ENCODE data around the gene FLNB. TPM values are rescaled to one million over a fixed set of nuclear protein-coding genes. Genes with fewer than 3 reads are reported as not detected.
A peak's percentile ranks its signal among the peaks of the same experiment; 100 is the strongest.

FLNB gene
- total RNA-seq, 1 donor from 2014 or later = 40.4 TPM

GRCh38 chr3:57961177-57961827 is 46.9 kb upstream of the FLNB start:
- Mint-ChIP-seq H3K4me1 (peaks cover 4% of the 10 kb centered on the region), H3K9me3 (no peaks in the 10 kb centered on the region), H3K27me3 (ENCODE audit: low read depth) (no peaks in the 10 kb centered on the region), H3K36me3 (ENCODE audit: low read depth) (no peaks in the 10 kb centered on the region), H3K27ac (ENCODE audit: unreplicated experiment) (no peak overlapping the region), H3K4me3 (no peak overlapping the region)
- no peak for DNase-seq (ENCODE audit: low read depth, low spot score)
- no peak for TF ChIP-seq CTCF (conservative IDR thresholded peaks at IDR 0.05)

GRCh38 chr3:57961828-57962447 is 46.3 kb upstream of the FLNB start:
- Mint-ChIP-seq H3K9me3 (no peaks in the 10 kb centered on the region), H3K36me3 (ENCODE audit: low read depth) (no peaks in the 10 kb centered on the region), H3K27me3 (ENCODE audit: low read depth) (no peaks in the 10 kb centered on the region), H3K27ac (ENCODE audit: unreplicated experiment) (no peak overlapping the region), H3K4me3 (no peak overlapping the region), H3K4me1 (peaks cover 4% of the 10 kb centered on the region)
- no peak for DNase-seq (ENCODE audit: low read depth, low spot score)
- TF ChIP-seq CTCF (conservative IDR thresholded peaks at IDR 0.05) = peak; percentile 39

- H3K4me3 Mint-ChIP-seq = no peak overlapping the region
- H3K36me3 Mint-ChIP-seq (ENCODE audit: low read depth) = no peaks in the 10 kb centered on the region
- TF ChIP-seq CTCF (conservative IDR thresholded peaks at IDR 0.05) = no peak
- no peak for DNase-seq (ENCODE audit: low read depth, low spot score)
- H3K4me1 Mint-ChIP-seq = peaks cover 4% of the 10 kb centered on the region
- no peaks in the 10 kb centered on the region for H3K9me3 Mint-ChIP-seq
- no peaks in the 10 kb centered on the region for H3K27me3 Mint-ChIP-seq (ENCODE audit: low read depth)
- H3K27ac Mint-ChIP-seq (ENCODE audit: unreplicated experiment) = no peak overlapping the region
Observed at GRCh38 chr3:57962448-57962834, 45.8 kb upstream of the FLNB start.

GRCh38 chr3:57963811-57964346 is 44.3 kb upstream of the FLNB start:
- Mint-ChIP-seq H3K4me3 (no peak overlapping the region), H3K27ac (ENCODE audit: unreplicated experiment) (no peak overlapping the region), H3K27me3 (ENCODE audit: low read depth) (no peaks in the 10 kb centered on the region), H3K4me1 (peaks cover 4% of the 10 kb centered on the region), H3K9me3 (no peaks in the 10 kb centered on the region), H3K36me3 (ENCODE audit: low read depth) (no peaks in the 10 kb centered on the region)
- no peak for TF ChIP-seq CTCF (conservative IDR thresholded peaks at IDR 0.05)
- no peak for DNase-seq (ENCODE audit: low read depth, low spot score)

- Mint-ChIP-seq H3K36me3 (ENCODE audit: low read depth) (no peaks in the 10 kb centered on the region), H3K9me3 (no peaks in the 10 kb centered on the region), H3K4me3 (no peak overlapping the region), H3K4me1 (peaks cover 11% of the 10 kb centered on the region), H3K27me3 (ENCODE audit: low read depth) (no peaks in the 10 kb centered on the region), H3K27ac (ENCODE audit: unreplicated experiment) (no peak overlapping the region)
- TF ChIP-seq CTCF (conservative IDR thresholded peaks at IDR 0.05) = no peak
- DNase-seq (ENCODE audit: low read depth, low spot score) = no peak
Observed at GRCh38 chr3:57966829-57967228, 41.4 kb upstream of the FLNB start.

Data from neural crest cell (in vitro differentiated cells).